ENCODE measurements around the gene GJC2.
A peak's percentile ranks its signal among the peaks of the same experiment; 100 is the strongest.

GJC2 gene

DNA sequence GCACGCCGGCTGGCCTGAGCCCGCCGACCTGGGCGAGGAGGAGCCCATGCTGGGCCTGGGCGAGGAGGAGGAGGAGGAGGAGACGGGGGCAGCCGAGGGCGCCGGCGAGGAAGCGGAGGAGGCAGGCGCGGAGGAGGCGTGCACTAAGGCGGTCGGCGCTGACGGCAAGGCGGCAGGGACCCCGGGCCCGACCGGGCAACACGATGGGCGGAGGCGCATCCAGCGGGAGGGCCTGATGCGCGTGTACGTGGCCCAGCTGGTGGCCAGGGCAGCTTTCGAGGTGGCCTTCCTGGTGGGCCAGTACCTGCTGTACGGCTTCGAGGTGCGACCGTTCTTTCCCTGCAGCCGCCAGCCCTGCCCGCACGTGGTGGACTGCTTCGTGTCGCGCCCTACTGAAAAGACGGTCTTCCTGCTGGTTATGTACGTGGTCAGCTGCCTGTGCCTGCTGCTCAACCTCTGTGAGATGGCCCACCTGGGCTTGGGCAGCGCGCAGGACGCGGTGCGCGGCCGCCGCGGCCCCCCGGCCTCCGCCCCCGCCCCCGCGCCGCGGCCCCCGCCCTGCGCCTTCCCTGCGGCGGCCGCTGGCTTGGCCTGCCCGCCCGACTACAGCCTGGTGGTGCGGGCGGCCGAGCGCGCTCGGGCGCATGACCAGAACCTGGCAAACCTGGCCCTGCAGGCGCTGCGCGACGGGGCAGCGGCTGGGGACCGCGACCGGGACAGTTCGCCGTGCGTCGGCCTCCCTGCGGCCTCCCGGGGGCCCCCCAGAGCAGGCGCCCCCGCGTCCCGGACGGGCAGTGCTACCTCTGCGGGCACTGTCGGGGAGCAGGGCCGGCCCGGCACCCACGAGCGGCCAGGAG, 8.6 kb downstream of the GJC2 start:
- DNase-seq: no peak

DNA sequence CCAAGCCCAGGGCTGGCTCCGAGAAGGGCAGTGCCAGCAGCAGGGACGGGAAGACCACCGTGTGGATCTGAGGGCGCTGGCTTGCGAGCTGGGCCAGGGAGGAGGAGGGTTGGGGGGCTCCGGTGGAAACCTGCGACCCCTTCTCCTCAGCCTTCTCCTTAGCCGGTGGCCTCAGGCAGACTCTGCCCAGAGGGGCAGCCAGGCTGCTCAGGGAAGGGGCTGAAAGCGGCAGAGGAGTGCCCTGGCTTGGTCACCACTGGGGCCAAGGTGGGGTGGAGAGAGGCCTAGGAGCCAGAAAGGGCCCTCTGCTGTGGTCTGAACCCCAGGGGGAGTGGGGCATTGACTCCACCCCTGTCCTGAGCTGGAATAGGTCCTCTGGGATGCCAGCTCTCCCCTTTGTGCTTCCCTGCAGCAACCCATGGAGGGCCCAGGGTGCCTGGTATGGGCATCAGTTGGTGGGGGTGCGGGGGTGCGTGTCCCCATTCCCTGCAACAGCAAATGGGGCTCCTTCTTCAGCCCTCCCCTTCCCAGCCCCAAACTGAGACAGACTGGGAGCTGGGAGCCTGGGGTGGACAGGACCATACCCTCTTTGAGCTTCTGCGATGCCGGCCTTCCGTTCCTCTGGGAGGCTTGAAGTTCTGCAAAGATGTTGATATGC, 9.4 kb downstream of the GJC2 start:
- no peak for DNase-seq

GRCh38 chr1:228160201-228160761, 10.6 kb downstream of the GJC2 start:
- no peak for DNase-seq

DNA sequence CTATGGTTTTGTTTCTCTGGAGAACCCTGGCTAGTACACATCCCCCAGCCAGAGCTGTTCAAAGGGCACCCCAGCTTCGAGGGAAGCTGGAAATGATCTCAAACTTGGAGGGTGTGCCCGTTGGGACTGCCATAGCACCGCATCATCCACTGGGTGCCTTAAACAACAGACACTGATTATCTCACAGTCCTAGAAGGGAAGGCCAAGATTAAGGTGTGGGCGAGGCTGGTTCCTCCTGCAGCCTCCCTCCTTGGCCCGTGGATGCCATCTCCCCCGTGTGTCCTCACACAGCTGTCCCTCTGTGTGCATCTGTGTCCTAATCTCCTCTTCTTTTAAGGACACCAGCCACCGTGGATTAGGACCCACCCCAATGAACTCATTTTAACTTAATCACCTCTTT, 11.6 kb downstream of the GJC2 start:
- DNase-seq: no peak

GRCh38 chr1:228161866-228162265, 12.1 kb downstream of the GJC2 start:
- no peak for DNase-seq

- peak; percentile 16 for DNase-seq
Observed at GRCh38 chr1:228162286-228163006, 12.7 kb downstream of the GJC2 start.

DNA sequence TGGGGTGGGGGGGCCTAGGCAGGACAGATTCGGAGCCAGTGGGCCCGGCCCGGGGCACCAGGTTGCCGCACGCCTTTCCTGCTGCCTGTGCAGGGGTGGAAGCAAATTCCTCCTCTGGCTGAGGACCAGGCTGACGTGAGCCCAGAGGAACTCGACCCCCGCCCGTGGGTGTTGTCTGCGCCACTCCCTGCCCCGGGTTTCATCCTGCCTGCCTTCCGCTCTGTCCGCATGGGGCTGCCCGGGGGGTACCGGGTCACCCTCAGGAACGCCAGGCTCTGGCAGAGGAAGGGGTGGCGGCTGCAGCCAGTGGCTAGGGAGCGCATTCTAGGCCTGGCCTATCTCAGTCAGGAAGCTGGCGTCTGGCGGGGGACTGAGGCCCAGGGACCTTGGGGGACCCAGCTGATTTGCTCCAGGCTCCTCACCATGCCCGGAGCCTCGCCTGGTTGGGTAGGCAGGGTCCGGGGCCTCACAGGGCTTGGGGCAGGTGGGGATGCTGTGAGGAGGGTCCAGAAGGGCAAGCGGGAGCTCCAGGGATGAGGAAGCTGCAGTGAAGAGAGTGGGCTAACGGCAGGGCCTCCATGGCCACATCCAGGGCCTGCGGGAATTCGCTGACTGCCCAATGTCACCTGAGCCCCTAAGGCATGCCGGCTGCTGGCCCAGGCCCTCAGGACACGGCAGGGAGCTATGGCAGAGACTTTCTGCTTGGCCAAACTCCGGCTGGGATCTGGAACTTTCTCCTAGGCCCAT, 13.4 kb downstream of the GJC2 start:
- DNase-seq: peak; percentile 49

GRCh38 chr1:228163776-228164519, 14.2 kb downstream of the GJC2 start:
- no peak for DNase-seq

DNA sequence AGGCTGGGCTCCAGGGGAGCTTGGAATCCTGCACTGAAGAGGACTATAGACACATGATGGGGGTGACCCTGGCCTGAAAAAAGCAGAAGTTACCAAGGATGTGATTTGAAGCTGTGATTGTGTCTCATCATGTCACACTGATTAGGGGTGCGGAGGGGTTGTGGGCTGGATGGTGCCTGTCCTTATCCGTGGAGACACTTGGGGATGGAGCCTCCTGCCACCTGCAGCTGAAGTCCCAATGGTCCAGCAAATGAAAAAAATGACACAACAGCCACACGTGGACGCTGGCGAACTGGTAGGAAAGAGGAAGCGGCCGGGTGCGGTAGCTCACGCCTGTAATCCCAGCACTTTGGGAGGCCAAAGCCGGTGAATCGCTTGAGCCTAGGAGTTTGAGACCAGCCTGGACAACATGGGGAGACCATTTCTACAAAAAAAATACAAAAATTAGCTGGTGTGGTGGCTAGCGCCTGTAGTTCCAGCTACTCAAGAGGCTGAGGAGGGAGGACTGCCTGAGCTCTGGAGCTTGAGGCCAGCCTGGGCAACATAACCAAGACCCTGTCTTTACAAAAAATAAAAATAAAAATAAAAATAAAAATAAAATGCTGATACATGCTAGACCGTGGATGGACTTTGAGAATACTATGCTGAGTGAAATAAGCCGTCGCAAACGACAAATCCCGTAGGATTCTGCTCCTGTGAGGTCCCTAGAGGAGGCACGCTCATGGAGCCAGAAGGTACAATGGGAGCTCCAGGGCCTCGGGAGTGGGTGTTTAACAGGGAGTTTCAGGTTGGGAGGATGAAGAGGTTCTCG, 15.0 kb downstream of the GJC2 start:
- no peak for DNase-seq

DNA sequence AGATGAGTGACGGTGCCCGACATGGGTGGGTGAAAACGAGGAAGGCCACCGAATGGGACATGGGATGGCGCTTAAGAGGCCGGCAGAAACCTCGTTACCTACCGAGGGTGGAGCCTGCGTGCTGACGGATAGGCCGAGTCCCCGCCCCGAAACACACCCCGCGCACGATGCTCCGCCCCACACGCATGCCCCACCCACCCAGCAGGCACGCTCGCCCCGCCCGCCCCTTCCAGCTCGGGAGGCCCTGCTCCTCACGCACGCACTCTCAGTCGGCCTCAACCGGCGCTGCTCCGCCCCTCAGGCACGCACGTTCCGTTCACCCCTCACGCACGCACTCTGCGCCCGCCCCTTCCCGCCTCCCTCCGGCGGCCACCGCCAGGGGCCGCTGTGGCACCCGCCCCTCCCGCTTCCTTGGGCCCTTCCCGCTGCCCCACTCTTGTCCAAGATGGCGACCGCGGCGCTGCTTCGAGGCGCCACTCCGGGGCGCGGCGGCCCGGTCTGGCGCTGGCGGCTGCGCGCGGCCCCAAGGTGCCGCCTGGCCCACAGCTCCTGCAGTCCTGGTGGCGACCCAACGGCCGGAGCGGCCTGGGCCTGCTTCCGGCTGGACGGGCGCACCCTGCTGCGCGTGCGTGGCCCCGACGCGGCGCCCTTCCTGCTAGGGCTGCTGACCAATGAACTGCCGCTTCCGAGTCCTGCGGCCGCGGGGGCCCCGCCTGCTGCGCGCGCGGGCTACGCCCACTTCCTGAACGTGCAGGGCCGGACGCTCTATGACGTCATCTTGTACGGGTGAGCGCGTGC, 15.8 kb downstream of the GJC2 start, which contains the start of gene IBA57:
TSS of gene IBA57 (plus strand) at position 433 of the 798 bp plus-strand sequence. CDS start at position 446, 13 bp downstream.
- peak; percentile 99 for DNase-seq

DNA sequence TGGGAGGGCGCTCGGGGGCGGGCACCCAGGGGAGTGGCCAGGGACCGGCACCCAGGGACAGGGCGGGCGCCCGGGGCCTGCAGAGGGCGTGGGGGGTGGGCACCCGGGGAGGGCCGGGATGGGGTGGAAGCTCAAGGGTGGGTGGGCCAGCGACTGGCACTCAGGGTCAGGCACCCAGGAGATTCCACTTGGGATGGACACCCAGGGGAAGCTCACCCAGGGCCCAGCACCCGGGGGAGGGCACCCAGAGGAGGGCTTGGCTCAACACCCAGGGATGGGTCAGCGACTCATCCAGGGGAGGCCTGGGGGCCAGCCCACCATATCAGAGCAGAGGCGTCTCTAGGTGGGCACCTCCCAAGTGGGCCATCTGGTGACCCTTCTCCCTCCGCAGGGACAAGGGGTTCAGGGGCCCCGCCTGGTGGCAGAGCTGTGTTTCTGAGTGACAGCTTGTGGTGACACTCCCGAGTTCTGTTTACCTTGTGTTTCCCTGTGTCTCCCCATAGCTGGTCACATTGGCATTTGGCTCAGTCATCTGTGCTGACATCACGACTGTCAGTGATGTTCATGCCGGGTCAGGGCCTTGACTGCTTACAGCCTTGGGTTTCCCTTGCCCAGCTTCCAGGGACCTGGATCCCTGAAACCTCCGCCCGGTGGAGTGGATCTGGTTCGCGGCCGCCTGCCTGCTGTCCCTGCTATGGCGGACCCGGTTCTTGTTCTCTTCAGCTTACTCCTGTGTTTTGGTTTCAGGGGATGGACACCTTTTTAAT, 16.6 kb downstream of the GJC2 start:
- DNase-seq: peak; percentile 68

- no peak for DNase-seq
Observed at GRCh38 chr1:228168563-228169270, 19.0 kb downstream of the GJC2 start.

DNA sequence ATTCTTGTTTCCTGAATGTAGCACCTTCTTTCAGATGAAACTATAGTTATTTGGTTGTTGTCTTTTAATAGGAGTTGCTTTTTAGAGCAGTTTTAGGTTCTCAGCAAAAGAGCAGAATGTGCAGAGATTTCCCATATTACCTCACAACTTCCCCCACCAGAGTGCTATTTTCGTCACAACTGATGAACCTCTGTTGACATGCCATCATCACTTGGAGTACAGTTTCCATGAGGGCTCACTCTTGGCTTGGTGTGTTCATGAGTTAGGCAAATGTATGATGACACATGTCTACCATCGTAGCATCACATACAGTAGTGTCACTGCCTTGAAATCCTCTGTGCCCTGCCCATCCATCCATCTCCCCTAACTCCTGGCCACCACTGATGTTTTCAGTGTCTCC, 19.6 kb downstream of the GJC2 start:
- DNase-seq: no peak

DNA sequence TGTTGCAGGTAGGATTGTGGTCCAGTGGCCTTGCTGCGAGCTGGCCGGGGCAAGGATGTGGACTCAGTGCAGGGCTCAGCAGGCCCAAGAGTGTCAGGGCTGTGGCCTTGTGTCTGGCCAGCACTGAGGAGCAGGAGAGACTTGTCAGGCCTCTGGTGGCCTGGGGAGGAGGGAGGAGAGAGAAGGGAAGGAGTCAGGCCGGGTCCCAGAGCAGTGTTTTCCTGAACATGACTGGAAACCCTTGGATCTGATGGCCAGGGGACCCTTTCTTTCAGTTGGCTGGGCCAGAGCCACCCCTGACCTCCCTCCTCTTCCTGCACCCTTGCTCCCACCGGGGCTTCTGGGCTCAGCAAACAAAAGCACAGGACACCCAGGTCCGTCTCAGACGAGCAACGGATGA, 20.9 kb downstream of the GJC2 start:
- no peak for DNase-seq

- no peak for DNase-seq
Observed at GRCh38 chr1:228171221-228171891, 21.6 kb downstream of the GJC2 start.

- DNase-seq: no peak
Observed at GRCh38 chr1:228172591-228173527, 23.1 kb downstream of the GJC2 start.
